HG02870 (cell line): ENCODE data around the gene MISP.

Experiments used
- ATAC-seq: cut with Tn5 transposase; IDR thresholded peaks from one replicate; pipeline ENCODE4 v1.9.1; 2021; ENCODE audit warnings: mild to moderate bottlenecking, moderate library complexity; ENCODE audit not compliant: unreplicated experiment

The MISP gene

GRCh38 chr19:746208-746819, 4.6 kb upstream of the MISP start:
- no peak for ATAC-seq

GRCh38 chr19:746956-747355, 4.0 kb upstream of the MISP start:
- ATAC-seq: no peak

- ATAC-seq: no peak
These were observed 3.3 kb upstream of the MISP start for GRCh38 chr19:747432-748273.

- ATAC-seq: no peak
These were observed 2.7 kb upstream of the MISP start for GRCh38 chr19:748274-748598.

GRCh38 chr19:749811-750210, 1.1 kb upstream of the MISP start:
- no peak for ATAC-seq

GRCh38 chr19:751501-752341, 809 bp downstream of the MISP start:
- no peak for ATAC-seq

- no peak for ATAC-seq
These were observed 2.0 kb downstream of the MISP start for GRCh38 chr19:752652-753517.

- ATAC-seq: no peak
These were observed 3.6 kb downstream of the MISP start for GRCh38 chr19:754530-754929.

GRCh38 chr19:755063-755462, 4.2 kb downstream of the MISP start:
- no peak for ATAC-seq

GRCh38 chr19:756236-756635, 5.3 kb downstream of the MISP start:
- no peak for ATAC-seq

- no peak for ATAC-seq
These were observed 6.1 kb downstream of the MISP start for GRCh38 chr19:756821-757688.

GRCh38 chr19:757811-758668, 7.1 kb downstream of the MISP start:
- no peak for ATAC-seq

GRCh38 chr19:763181-763580, 12.3 kb downstream of the MISP start:
- ATAC-seq: no peak

- ATAC-seq: no peak
These were observed 13.0 kb downstream of the MISP start for GRCh38 chr19:763869-764268.

GRCh38 chr19:764301-764700, 13.4 kb downstream of the MISP start:
- no peak for ATAC-seq

GRCh38 chr19:765179-765738, 14.3 kb downstream of the MISP start:
- ATAC-seq: no peak

GRCh38 chr19:768424-768823, 17.5 kb downstream of the MISP start:
- no peak for ATAC-seq

- ATAC-seq: no peak
These were observed 18.7 kb downstream of the MISP start for GRCh38 chr19:769616-770015.

GRCh38 chr19:771332-771785, 20.4 kb downstream of the MISP start:
- no peak for ATAC-seq
